ENCODE results near the gene CCDC9B. TPM values are rescaled to one million over a fixed set of nuclear protein-coding genes. Genes with fewer than 3 reads are reported as not detected.

Gene CCDC9B
- total and polyA plus RNA-seq, 2 of the 4 experiments (the other 2 are of a cell fraction), result 19.7 to 30.9 TPM

DNA sequence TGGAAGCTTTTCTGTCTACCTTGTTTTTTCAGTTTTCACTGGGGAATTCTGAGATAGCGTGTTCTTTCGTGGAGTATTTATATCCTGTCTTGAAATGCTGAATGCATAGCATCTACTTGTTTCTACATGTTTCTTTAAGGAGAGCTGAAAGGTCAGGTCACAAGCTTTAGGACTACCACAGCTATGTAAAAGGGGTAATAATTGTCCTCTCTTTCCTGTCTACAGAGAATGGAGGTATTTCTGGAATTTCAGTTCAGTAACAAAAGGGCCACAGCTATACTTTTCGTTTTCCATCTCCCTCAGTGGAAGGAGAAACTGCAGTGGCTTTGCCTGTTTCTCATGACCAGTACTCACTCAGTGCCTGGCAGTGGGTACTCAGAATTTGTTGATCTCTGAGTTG is 12.6 kb downstream of the CCDC9B start:
- ChIA-PET POLR2A (ENCODE audit: unreplicated experiment) (interaction anchor here (2.4 kb wide), 1 partner anchor 11 kb away, joined by 20 read pairs; the partner anchor contains the start of gene CCDC9B), CTCF (interaction anchor here (1.0 to 2.0 kb wide), 5 partner anchors 10 to 93 kb away, joined by 3 to 9 read pairs (median 5); no protein-coding TSS in a partner anchor)
- peak overlapping the region; percentile 96 for H3K23ac ChIP-seq (ENCODE audit: low read depth, low read length)
- H4K91ac ChIP-seq (ENCODE audit: insufficient read depth, low read depth, low read length), result peak overlapping the region; percentile 90
- peaks cover 36 to 79% of the 10 kb centered on the region in 2 experiments for H3K79me1 ChIP-seq (ENCODE audit: low read depth in 1 of 2, low read length in 2 of 2)
- 0 out of 2 replicates have a peak overlapping the region, but pooled peaks have one; percentile 69 for H3K56ac ChIP-seq (ENCODE audit: extremely low read depth, insufficient read depth, low read length)
- H3K18ac ChIP-seq (ENCODE audit: low read depth, low read length), result peak overlapping the region; percentile 91
- H3K27ac ChIP-seq (ENCODE audit: insufficient read depth, low read length), result peak overlapping the region; percentile 91
- peaks cover 45% of the 10 kb centered on the region for H3K4me1 ChIP-seq (ENCODE audit: control insufficient read depth, insufficient read depth, low read length)
- no peak overlapping the region for H2AK9ac ChIP-seq (replicated peaks; ENCODE audit: low read depth, low read length, poor library complexity)
- no peaks in the 10 kb centered on the region; the same call in 1 of the 2 replicates for H3K36me3 ChIP-seq (ENCODE audit: control insufficient read depth, insufficient read depth, low read length)
- H2AFZ ChIP-seq (replicated peaks; ENCODE audit: low read length, poor library complexity), result no peak overlapping the region
- H3K4me2 ChIP-seq (ENCODE audit: low read depth, low read length), result peak overlapping the region; percentile 77
- no peaks in the 10 kb centered on the region for H3K9me3 ChIP-seq (ENCODE audit: control insufficient read depth, insufficient read depth, low read length)
- H4K5ac ChIP-seq (ENCODE audit: low read depth, low read length), result peak overlapping the region; percentile 83
- dilution Hi-C loops (cut with HindIII; ENCODE audit: low sequenced_read_pairs, unreplicated experiment) (no loop called here), in situ Hi-C loops (cut with MboI; ENCODE audit: low sequenced_read_pairs) (no loop called here), intact Hi-C loops (cut with micrococcal nuclease) (no loop called here)
- H2BK120ac ChIP-seq (ENCODE audit: low read depth, low read length), result peak overlapping the region; percentile 81
- 0 out of 2 replicates have a peak, but pooled peaks cover 12% of the 10 kb centered on the region for H4K20me1 ChIP-seq (ENCODE audit: insufficient read depth, low read length)
- H2BK20ac ChIP-seq (ENCODE audit: low read depth, low read length), result peak overlapping the region; percentile 83
- BruUV-seq (replicated peaks), result no TSS peak
- peaks cover 37% of the 10 kb centered on the region for H3K9me1 ChIP-seq (ENCODE audit: insufficient read depth, low read length)
- ATAC-seq (ENCODE audit: low read depth) (peak; percentile 5), DNase-seq (peak; percentile 74)
- WGBS, 2 experiments (ENCODE audit: extremely low coverage in 2 of 2, insufficient read length in 1 of 2), result no CpG with 5 or more reads among the region's 3 CpGs
- H3K27me3 ChIP-seq (ENCODE audit: control insufficient read depth, insufficient read depth, low read length), result no peaks in the 10 kb centered on the region
- H3K14ac ChIP-seq (replicated peaks; ENCODE audit: low read depth, low read length), result peak overlapping the region; percentile 78
- no peak overlapping the region for H3K4me3 ChIP-seq (ENCODE audit: insufficient read depth, low read depth, low read length)
- TF ChIP-seq MAZ (IDR thresholded peaks at IDR 0.05; ENCODE audit: borderline replicate concordance, low read depth, low read length) (no peak), NFE2L2 (IDR thresholded peaks at IDR 0.05; ENCODE audit: low read depth, low read length) (no peak), MAFK (IDR thresholded peaks at IDR 0.05; ENCODE audit: low read depth, low read length) (no peak), RCOR1 (IDR thresholded peaks at IDR 0.05; ENCODE audit: insufficient replicate concordance, low read length) (no peak), FOS (IDR thresholded peaks at IDR 0.05; ENCODE audit: low read depth, low read length) (no peak), SMC3 (IDR thresholded peaks at IDR 0.05; ENCODE audit: low read depth, low read length) (no peak), CEBPB (IDR thresholded peaks at IDR 0.05; ENCODE audit: low read depth, low read length) (no peak), CHD1 (IDR thresholded peaks at IDR 0.05; ENCODE audit: low read depth, low read length) (no peak), BHLHE40 (IDR thresholded peaks at IDR 0.05; ENCODE audit: low read depth, low read length) (no peak), MXI1 (IDR thresholded peaks at IDR 0.05; ENCODE audit: borderline replicate concordance, low read depth, low read length) (no peak), RAD21 (IDR thresholded peaks at IDR 0.05; ENCODE audit: low read length) (no peak), RFX5 (IDR thresholded peaks at IDR 0.05; ENCODE audit: low read depth, low read length) (no peak), POLR2A (IDR thresholded peaks at IDR 0.05; ENCODE audit: low read depth, low read length) (no peak)
- TF ChIP-seq, protein P1, sequence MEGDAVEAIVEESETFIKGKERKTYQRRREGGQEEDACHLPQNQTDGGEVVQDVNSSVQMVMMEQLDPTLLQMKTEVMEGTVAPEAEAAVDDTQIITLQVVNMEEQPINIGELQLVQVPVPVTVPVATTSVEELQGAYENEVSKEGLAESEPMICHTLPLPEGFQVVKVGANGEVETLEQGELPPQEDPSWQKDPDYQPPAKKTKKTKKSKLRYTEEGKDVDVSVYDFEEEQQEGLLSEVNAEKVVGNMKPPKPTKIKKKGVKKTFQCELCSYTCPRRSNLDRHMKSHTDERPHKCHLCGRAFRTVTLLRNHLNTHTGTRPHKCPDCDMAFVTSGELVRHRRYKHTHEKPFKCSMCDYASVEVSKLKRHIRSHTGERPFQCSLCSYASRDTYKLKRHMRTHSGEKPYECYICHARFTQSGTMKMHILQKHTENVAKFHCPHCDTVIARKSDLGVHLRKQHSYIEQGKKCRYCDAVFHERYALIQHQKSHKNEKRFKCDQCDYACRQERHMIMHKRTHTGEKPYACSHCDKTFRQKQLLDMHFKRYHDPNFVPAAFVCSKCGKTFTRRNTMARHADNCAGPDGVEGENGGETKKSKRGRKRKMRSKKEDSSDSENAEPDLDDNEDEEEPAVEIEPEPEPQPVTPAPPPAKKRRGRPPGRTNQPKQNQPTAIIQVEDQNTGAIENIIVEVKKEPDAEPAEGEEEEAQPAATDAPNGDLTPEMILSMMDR (conservative IDR thresholded peaks at IDR 0.05; ENCODE audit: low read depth, low read length), result no peak
- TF ChIP-seq, protein P2, sequence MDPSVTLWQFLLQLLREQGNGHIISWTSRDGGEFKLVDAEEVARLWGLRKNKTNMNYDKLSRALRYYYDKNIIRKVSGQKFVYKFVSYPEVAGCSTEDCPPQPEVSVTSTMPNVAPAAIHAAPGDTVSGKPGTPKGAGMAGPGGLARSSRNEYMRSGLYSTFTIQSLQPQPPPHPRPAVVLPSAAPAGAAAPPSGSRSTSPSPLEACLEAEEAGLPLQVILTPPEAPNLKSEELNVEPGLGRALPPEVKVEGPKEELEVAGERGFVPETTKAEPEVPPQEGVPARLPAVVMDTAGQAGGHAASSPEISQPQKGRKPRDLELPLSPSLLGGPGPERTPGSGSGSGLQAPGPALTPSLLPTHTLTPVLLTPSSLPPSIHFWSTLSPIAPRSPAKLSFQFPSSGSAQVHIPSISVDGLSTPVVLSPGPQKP (IDR thresholded peaks at IDR 0.05; ENCODE audit: borderline replicate concordance, low read depth, low read length), result no peak
- TF ChIP-seq, protein P3, sequence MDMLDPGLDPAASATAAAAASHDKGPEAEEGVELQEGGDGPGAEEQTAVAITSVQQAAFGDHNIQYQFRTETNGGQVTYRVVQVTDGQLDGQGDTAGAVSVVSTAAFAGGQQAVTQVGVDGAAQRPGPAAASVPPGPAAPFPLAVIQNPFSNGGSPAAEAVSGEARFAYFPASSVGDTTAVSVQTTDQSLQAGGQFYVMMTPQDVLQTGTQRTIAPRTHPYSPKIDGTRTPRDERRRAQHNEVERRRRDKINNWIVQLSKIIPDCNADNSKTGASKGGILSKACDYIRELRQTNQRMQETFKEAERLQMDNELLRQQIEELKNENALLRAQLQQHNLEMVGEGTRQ (IDR thresholded peaks at IDR 0.05; ENCODE audit: low read depth, low read length), result no peak
- peak overlapping the region; percentile 91 for H2BK5ac ChIP-seq (ENCODE audit: low read depth, low read length, poor library complexity, severe bottlenecking)
- peak overlapping the region; percentile 61 for H3K9ac ChIP-seq (ENCODE audit: low read depth, low read length)
- H4K8ac ChIP-seq (ENCODE audit: low read depth in 2 of 2, low read length in 2 of 2), result peak overlapping the region; percentile 23 to 85; a peak in 3 of 4 replicates
- H2AK5ac ChIP-seq (ENCODE audit: low read depth, low read length), result peak overlapping the region; percentile 86
- peak overlapping the region; percentile 17; the same call in 2 of the 3 replicates for H2BK15ac ChIP-seq (ENCODE audit: low read depth, low read length)
- peak overlapping the region; percentile 73 for H3K4ac ChIP-seq (ENCODE audit: low read depth, low read length)

Data from IMR-90 (cell line).